ENCODE data around the gene RAI14.

RAI14 gene

GRCh38 chr5:34648039-34648839 is 7.9 kb upstream of the RAI14 start:
- no peak for DNase-seq

GRCh38 chr5:34648840-34649158 is 7.3 kb upstream of the RAI14 start:
- DNase-seq = no peak

DNA sequence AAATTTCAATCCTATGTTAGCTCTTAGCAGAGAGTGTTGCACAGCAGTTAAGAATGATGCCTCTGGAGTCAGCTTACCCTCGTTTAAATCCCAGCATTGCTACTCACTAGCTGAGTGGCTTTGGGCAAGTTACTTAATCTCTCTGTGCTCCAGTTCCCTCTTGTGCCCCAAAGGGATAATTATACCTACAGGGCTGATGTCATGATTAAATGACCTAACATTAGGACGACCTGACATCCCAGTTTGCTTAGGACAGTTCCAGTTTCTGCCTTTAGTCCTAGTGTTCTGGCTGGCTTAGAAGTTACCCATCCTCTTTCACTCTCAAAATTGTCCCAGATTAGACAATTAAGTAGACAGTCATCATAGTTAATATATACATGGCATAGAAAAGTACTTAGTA is 4.3 kb upstream of the RAI14 start:
- no peak for DNase-seq

GRCh38 chr5:34652466-34652865 is 3.7 kb upstream of the RAI14 start:
- no peak for DNase-seq

DNA sequence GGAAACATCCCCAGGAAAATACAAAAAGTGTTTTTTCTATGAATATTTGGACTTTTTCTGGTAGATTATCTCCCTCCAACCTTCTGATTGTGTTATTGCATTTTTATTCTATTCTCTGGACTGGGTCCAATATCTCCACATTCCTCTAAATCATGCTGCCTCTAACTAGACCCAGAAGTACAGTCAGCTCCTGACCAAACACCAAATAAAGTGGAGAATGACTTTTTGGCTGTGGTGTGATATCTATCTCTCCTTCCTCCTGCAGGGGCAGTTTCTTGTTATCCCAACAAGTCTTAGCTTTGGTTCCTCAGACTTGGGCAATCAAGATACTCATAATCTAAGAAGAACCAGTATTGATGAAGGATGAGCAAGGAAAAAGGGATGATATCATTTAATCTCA is 3.2 kb upstream of the RAI14 start:
- DNase-seq = no peak

DNA sequence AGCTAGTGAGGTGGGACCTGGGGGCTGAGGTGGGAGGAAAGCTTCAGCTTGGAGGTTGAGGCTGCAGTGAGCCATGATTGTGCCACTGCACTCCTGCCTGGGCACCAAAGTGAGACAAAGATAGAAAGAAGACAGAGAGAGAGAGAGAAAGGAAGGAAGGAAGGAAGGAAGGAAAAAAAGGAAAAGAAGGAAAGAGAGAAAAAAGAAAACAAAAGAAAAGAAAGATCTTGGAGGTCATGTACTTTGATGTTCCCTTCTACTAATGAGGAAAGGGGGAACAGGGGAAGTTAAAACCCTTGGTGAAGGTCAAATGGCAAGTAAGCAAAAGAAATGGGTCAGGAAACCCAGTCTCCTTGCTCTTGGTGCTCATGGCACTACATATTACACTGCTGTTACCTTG is 2.4 kb upstream of the RAI14 start:
- DNase-seq = no peak

GRCh38 chr5:34655354-34655991 is 655 bp upstream of the RAI14 start:
- no peak for DNase-seq

- DNase-seq = no peak
Measured at GRCh38 chr5:34656700-34657273, 659 bp downstream of the RAI14 start.

GRCh38 chr5:34657274-34657921 is 1.3 kb downstream of the RAI14 start:
- DNase-seq = no peak

DNA sequence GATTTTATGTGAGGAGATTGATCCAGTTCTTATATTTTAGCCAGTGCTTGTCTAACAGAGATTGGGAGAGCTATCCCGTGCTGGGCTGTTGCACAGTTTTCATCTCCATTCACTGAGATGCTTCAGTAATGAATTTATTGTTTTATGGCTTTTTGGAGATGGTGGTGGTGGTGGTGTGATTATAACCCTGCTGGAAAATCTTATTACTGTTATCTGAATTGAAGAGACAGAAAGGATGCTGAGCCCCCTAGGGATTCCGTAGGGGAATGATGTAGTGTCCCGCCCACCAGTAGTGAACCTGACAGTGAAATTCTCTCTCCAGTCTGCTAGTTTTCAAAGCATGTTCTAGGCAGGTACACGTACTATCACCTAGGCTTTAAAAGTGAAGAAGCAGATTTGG is 1.9 kb downstream of the RAI14 start:
- no peak for DNase-seq

DNA sequence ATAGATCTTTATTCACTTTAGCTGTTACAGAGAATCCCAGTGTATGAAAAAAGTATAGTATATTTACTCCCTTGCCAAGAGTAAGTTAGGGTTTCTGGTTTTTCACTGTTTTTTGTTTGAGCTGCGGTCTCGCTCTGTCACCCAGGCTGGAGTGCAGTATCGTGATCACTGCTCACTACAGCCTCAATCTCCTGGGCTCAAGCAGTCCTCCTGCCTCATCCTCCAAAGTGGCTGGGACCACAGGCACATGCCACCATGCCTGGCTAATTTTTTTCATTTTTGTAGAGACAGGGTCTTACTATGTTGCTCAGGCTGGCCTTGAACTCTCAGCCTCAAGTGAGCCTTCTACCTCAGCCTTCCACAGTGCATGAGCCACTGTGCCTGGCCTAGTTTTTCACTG is 3.0 kb downstream of the RAI14 start:
- no peak for DNase-seq

- DNase-seq = no peak
Measured at GRCh38 chr5:34660444-34660843, 4.3 kb downstream of the RAI14 start.

- no peak for DNase-seq
Measured at GRCh38 chr5:34663771-34664496, 7.8 kb downstream of the RAI14 start.

- DNase-seq = no peak
Measured at GRCh38 chr5:34666392-34667080, 10.4 kb downstream of the RAI14 start.

DNA sequence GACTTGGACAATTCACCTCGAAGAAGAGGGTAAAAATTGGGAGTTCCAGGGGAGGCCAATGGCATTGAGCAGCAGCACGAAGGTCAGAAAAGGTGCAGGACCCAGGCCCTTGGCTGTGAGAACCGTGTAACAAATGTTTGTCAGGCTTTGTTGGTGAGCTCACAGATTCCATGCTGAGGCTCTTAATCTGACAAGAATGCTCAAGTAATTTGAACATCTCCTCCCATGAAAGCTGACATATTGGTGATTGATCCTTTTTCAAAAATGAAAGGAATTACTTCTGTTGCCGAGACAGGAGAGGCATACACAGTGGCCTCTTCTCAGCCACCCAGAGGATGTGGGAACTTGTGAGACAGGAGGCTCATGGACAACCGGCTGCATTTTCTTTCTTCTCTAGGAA is 11.6 kb downstream of the RAI14 start:
- DNase-seq = no peak

GRCh38 chr5:34669931-34670516 is 13.9 kb downstream of the RAI14 start:
- DNase-seq = no peak

GRCh38 chr5:34672196-34672595 is 16.1 kb downstream of the RAI14 start:
- DNase-seq = no peak

GRCh38 chr5:34673463-34674125 is 17.5 kb downstream of the RAI14 start:
- DNase-seq = no peak

GRCh38 chr5:34674187-34674586 is 18.1 kb downstream of the RAI14 start:
- DNase-seq = no peak

GRCh38 chr5:34675857-34676256 is 19.7 kb downstream of the RAI14 start:
- DNase-seq = no peak

GRCh38 chr5:34676416-34676815 is 20.3 kb downstream of the RAI14 start:
- no peak for DNase-seq

GRCh38 chr5:34677428-34677827 is 21.3 kb downstream of the RAI14 start:
- no peak for DNase-seq
